HepG2 (cell line): ENCODE results near the gene NKAIN4. TPM values are rescaled to one million over a fixed set of nuclear protein-coding genes. Genes with fewer than 3 reads are reported as not detected.

Experiments used
- ATAC-seq: fragments of 200-7000 bp; cut with Tn5 transposase; 3 replicates; pipeline ENCODE4 v1.9.1; 2020; ENCODE audit warnings: mild to moderate bottlenecking, moderate library complexity
- BruUV-seq: library from RNA; stranded (reverse); fragments of 400-500 nt; replicated peaks from 2 replicates; lab custom pipeline; 2021; lab: Mats Ljungman, UMichigan
- CTCF ChIA-PET: fragments of 300-600 bp; formaldehyde crosslinking; extraction: SDS; loops from one replicate; lab custom pipeline; 2021; ENCODE audit warnings: low total read pairs, inconsistent platforms, low intra/inter-chr PET ratio; lab: Yijun Ruan, JAX
- POLR2A ChIA-PET: fragments of 350-600 bp; sonication (Branson Sonifier 250); formaldehyde crosslinking; loops from one replicate; lab custom pipeline; 2020; ENCODE audit warnings: antibody characterized with exemption, inconsistent platforms; lab: Yijun Ruan, JAX
- DNase-seq: peaks from one replicate; pipeline ENCODE4 v3.0.0-alpha.2; 2015; ENCODE audit warnings: low spot score
- FAIRE-seq: peaks from 3 replicates; lab custom pipeline; 2011; peaks lifted over from hg19 to GRCh38; lab: Jason Lieb, UNC
- H2AFZ ChIP-seq: one replicate; pipeline ENCODE4 v1.6.1; 2011; ENCODE audit warnings: low read length, inconsistent platforms
- H3K27ac ChIP-seq: fragments of 300-600 bp; 3 replicates; pipeline ENCODE4 v1.8.0; 2011; ENCODE audit warnings: mixed run types, mild to moderate bottlenecking, mixed read lengths, low read length, inconsistent platforms; ENCODE audit not compliant: insufficient read depth; ENCODE audit errors: extremely low read length
- H3K27me3 ChIP-seq, 2 experiments: fragments of 200-600 bp in 1 of 2; 2 replicates in 1 of 2; 3 replicates in 1 of 2; pipeline versions ENCODE4 v1.6.0 to v1.8.0; 2011; ENCODE audit warnings: low read length in 2 of 2, mild to moderate bottlenecking in 2 of 2, moderate library complexity in 2 of 2, inconsistent platforms in 1 of 2; ENCODE audit not compliant: insufficient read depth in 2 of 2, control insufficient read depth in 1 of 2
- H3K36me3 ChIP-seq, 2 experiments: fragments of 200-600 bp in 1 of 2; replicated peaks in 1 of 2; 2 replicates in 1 of 2; 3 replicates in 1 of 2; pipeline versions ENCODE4 v1.5.1 to v1.8.0; 2011; ENCODE audit warnings: low read length in 2 of 2, inconsistent platforms in 1 of 2; ENCODE audit not compliant: insufficient read depth in 2 of 2, control insufficient read depth in 1 of 2
- H3K4me1 ChIP-seq: 2 replicates; pipeline ENCODE4 v1.5.1; 2012; ENCODE audit warnings: low read length, inconsistent platforms; ENCODE audit not compliant: insufficient read depth
- H3K4me2 ChIP-seq: 2 replicates; pipeline ENCODE4 v1.6.0; 2011; ENCODE audit warnings: low read depth, low read length, inconsistent platforms
- H3K4me3 ChIP-seq, 3 experiments: fragments of 200-600 bp in 1 of 3; sonication (generic), shearing (Covaris generic) in 1 of 3; replicated peaks in 1 of 3; 2 replicates each; pipeline ENCODE4 v1.5.1; 2011 to 2016; ENCODE audit warnings: low read length in 3 of 3, inconsistent platforms in 2 of 3, low read depth in 2 of 3, mild to moderate bottlenecking in 2 of 3, control low read depth in 1 of 3, mixed read lengths in 1 of 3; ENCODE audit not compliant: insufficient read depth in 1 of 3
- H3K79me2 ChIP-seq: one replicate; pipeline ENCODE4 v1.6.1; 2011; ENCODE audit warnings: low read length, inconsistent platforms; ENCODE audit not compliant: insufficient read depth
- H3K9ac ChIP-seq: 2 replicates; pipeline ENCODE4 v1.6.0; 2011; ENCODE audit warnings: mild to moderate bottlenecking, low read depth, low read length, inconsistent platforms; ENCODE audit not compliant: insufficient read depth
- H3K9me3 ChIP-seq: 2 replicates; pipeline ENCODE4 v1.5.1; 2012; ENCODE audit warnings: mild to moderate bottlenecking, low read length
- H4K20me1 ChIP-seq: 2 replicates; pipeline ENCODE4 v1.6.0; 2011; ENCODE audit warnings: inconsistent platforms, mild to moderate bottlenecking, low read length, moderate library complexity; ENCODE audit not compliant: insufficient read depth
- CBX5 ChIP-seq: sonication (generic); formaldehyde crosslinking; IDR thresholded peaks from 2 replicates; pipeline ENCODE4 v1.4.0; 2020; ENCODE audit warnings: missing genetic modification reagents, borderline replicate concordance
- HOXA5 ChIP-seq: sonication (generic); formaldehyde crosslinking; IDR thresholded peaks from 2 replicates; pipeline ENCODE4 v1.4.0; 2020; ENCODE audit warnings: missing genetic modification reagents
- JUN ChIP-seq: sonication (generic); formaldehyde crosslinking; IDR thresholded peaks from 2 replicates; pipeline ENCODE4 v1.4.0; 2020; ENCODE audit warnings: mild to moderate bottlenecking, missing genetic modification reagents
- RORA ChIP-seq: sonication (generic); formaldehyde crosslinking; IDR thresholded peaks from 2 replicates; pipeline ENCODE4 v1.5.0; 2020; ENCODE audit warnings: mild to moderate bottlenecking, missing genetic modification reagents, moderate library complexity
- ZNF20 ChIP-seq: sonication (generic); formaldehyde crosslinking; IDR thresholded peaks from 2 replicates; pipeline ENCODE4 v1.4.0; 2020; ENCODE audit warnings: mild to moderate bottlenecking, moderate library complexity, missing genetic modification reagents
- WGBS: methylation state at CpG from one replicate; pipeline ENCODE4 v1.1.6; 2017; ENCODE audit warnings: low lambda C conversion rate; 5-methylcytosine and 5-hydroxymethylcytosine counted together
- in situ Hi-C: cut with HindIII; loops from 2 replicates; pipeline ENCODE4 v1.10.0; 2017; ENCODE audit warnings: low pct_unique_long_range_greater_than_20kb; ENCODE audit not compliant: extremely low pct_ligation_motif_present
- intact Hi-C: fragments of 100-400 bp; cut with micrococcal nuclease; formaldehyde crosslinking; loops from one replicate; pipeline ENCODE4 v1.10.0; 2022; ENCODE audit not compliant: unreplicated experiment
- polyA plus RNA-seq, 8 experiments: library from polyadenylated mRNA; depleted of rRNA in 3 of 8; stranded (reverse) in 7 of 8; unstranded in 1 of 8; fragments of >200 nt; fragmentation: Illumina TruSeq in 4 of 8; extraction: Trizol in 4 of 8; gene quantifications; 2 replicates each; pipeline versions ENCODE4 v1.2.1 to v1.2.3, GENCODE V29; 2011 to 2016; ENCODE audit warnings: low read depth in 4 of 8, missing spikeins in 1 of 8, mixed read lengths in 1 of 8; ENCODE audit not compliant: insufficient read depth in 1 of 8
- total RNA-seq, 5 experiments: library from RNA; depleted of rRNA; stranded (reverse); fragments of >200 nt; fragmentation: Illumina TruSeq; extraction: Trizol; gene quantifications; 2 replicates each; pipeline ENCODE4 v1.2.3, GENCODE V29; 2016; ENCODE audit warnings: low read depth in 1 of 5
- TF ChIP-seq, protein P1 (sequence below): sonication (generic); formaldehyde crosslinking; conservative IDR thresholded peaks from 2 replicates; pipeline ENCODE4 v1.5.0; 2020; ENCODE audit warnings: missing genetic modification reagents
- TF ChIP-seq, protein P2 (sequence below): IDR thresholded peaks from 2 replicates; pipeline ENCODE4 v1.6.1; 2016
- TF ChIP-seq, protein P3 (sequence below): sonication (generic); formaldehyde crosslinking; IDR thresholded peaks from 2 replicates; pipeline ENCODE4 v1.4.0; 2020; ENCODE audit warnings: missing genetic modification reagents, borderline replicate concordance

NKAIN4 gene
- total and polyA plus RNA-seq, 2 of the 13 experiments (the other 11 are each of a cell fraction or from before 2014, with no cell fraction given), result not detected

DNA sequence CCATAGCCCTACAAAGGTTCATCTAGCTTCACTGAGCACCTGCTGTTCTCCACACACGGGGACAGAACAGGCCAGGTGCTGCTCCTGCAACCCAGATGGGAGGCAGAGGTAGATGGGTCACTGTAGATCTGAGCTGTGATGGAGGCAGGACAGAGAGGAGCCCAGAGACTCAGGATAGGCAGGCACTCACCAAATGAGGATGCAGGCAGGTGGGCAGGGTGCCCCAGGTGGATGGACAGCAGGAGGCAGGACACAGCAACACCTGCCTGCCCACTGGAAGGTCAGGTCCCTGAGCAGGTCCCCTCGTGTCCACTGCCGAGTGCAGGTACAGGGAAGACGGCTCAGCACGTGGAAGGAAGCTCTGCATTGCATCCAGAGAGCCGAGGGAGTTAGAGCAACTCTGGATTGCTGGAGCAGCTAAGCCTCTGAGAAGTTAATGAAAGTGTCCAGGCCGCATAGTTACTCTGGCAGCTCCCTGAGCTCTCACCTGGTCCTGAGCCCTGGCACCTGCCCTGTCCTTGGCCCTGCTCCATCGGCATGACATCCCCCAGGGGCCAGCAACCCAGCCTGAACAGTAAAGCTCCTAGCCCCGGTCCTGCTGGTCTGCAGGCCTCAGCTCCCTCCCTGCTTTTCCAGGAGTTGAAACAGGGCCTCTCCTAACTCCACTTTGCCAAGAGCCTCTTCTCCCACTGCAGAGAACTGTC, 33.4 kb downstream of the NKAIN4 start:
- H3K79me2 ChIP-seq, result no peaks in the 10 kb centered on the region
- WGBS, result 4% methylated on average over 8 of the region's 9 CpGs
- no peak overlapping the region for H2AFZ ChIP-seq
- intact Hi-C loops, result loop anchor here (5.0 kb wide), 2 partner anchors 46 to 71 kb away; partner anchors contain the start of gene COL20A1
- FAIRE-seq (no peak), DNase-seq (no peak), ATAC-seq (no peak)
- H3K27me3 ChIP-seq, result peaks cover 28 to 72% of the 10 kb centered on the region in 2 experiments; a peak in 4 of 5 replicates
- no peaks in the 10 kb centered on the region for H3K9me3 ChIP-seq
- no peak overlapping the region for H3K4me3 ChIP-seq
- CTCF ChIA-PET, result interaction anchor here (1.1 kb wide), 1 partner anchor 12 kb away, joined by 3 read pairs; no protein-coding TSS in a partner anchor
- no peaks in the 10 kb centered on the region; the same call in 1 of the 2 replicates for H4K20me1 ChIP-seq
- BruUV-seq, result no TSS peak
- H3K27ac ChIP-seq, result no peak overlapping the region
- H3K4me1 ChIP-seq, result peaks cover 25% of the 10 kb centered on the region
- no peak overlapping the region for H3K9ac ChIP-seq
- TF ChIP-seq ZNF20 (CRISPR knock-in tag) (no peak), JUN (CRISPR knock-in tag) (no peak), CBX5 (CRISPR knock-in tag) (no peak), RORA (CRISPR knock-in tag) (no peak), HOXA5 (CRISPR knock-in tag) (no peak)
- TF ChIP-seq, protein P1, sequence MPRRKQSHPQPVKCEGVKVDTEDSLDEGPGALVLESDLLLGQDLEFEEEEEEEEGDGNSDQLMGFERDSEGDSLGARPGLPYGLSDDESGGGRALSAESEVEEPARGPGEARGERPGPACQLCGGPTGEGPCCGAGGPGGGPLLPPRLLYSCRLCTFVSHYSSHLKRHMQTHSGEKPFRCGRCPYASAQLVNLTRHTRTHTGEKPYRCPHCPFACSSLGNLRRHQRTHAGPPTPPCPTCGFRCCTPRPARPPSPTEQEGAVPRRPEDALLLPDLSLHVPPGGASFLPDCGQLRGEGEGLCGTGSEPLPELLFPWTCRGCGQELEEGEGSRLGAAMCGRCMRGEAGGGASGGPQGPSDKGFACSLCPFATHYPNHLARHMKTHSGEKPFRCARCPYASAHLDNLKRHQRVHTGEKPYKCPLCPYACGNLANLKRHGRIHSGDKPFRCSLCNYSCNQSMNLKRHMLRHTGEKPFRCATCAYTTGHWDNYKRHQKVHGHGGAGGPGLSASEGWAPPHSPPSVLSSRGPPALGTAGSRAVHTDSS (CRISPR knock-in tag), result no peak
- TF ChIP-seq, protein P2, sequence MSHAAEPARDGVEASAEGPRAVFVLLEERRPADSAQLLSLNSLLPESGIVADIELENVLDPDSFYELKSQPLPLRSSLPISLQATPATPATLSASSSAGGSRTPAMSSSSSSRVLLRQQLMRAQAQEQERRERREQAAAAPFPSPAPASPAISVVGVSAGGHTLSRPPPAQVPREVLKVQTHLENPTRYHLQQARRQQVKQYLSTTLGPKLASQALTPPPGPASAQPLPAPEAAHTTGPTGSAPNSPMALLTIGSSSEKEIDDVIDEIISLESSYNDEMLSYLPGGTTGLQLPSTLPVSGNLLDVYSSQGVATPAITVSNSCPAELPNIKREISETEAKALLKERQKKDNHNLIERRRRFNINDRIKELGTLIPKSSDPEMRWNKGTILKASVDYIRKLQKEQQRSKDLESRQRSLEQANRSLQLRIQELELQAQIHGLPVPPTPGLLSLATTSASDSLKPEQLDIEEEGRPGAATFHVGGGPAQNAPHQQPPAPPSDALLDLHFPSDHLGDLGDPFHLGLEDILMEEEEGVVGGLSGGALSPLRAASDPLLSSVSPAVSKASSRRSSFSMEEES (CRISPR knock-in tag), result no peak
- TF ChIP-seq, protein P3, sequence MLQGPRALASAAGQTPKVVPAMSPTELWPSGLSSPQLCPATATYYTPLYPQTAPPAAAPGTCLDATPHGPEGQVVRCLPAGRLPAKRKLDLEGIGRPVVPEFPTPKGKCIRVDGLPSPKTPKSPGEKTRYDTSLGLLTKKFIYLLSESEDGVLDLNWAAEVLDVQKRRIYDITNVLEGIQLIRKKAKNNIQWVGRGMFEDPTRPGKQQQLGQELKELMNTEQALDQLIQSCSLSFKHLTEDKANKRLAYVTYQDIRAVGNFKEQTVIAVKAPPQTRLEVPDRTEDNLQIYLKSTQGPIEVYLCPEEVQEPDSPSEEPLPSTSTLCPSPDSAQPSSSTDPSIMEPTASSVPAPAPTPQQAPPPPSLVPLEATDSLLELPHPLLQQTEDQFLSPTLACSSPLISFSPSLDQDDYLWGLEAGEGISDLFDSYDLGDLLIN (CRISPR knock-in tag), result no peak
- no peak overlapping the region for H3K4me2 ChIP-seq
- H3K36me3 ChIP-seq, result no peaks in the 10 kb centered on the region
- POLR2A ChIA-PET, result no interaction called here
- in situ Hi-C loops, result no loop called here
